HG03432 (cell line): ENCODE results near the gene NCAM1.

Experiments
- ATAC-seq: cut with Tn5 transposase; IDR thresholded peaks from one replicate; pipeline ENCODE4 v1.9.1; 2021; ENCODE audit warnings: mild to moderate bottlenecking, moderate library complexity; ENCODE audit not compliant: unreplicated experiment

Gene NCAM1

GRCh38 chr11:113083571-113083970 lies 122.4 kb downstream of the NCAM1 start:
- no peak for ATAC-seq

DNA sequence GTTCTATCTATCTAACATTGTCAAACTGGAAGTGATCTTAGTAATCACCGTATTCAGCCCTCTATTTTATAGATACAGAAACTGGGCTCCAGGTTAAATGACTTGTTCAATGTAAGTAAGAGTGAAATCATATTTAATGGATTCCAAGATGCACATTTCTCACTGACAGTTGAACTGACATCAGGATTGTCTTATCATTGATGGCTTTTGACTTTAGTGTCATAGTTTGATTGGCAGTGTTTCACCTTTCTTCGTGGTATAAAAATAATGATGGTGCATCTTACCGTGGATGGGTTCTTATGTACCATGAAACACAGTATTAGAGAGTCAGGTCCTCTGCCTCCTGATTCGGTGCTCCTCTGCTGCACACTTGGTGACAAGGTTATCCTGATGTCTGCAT lies 123.1 kb downstream of the NCAM1 start:
- no peak for ATAC-seq

DNA sequence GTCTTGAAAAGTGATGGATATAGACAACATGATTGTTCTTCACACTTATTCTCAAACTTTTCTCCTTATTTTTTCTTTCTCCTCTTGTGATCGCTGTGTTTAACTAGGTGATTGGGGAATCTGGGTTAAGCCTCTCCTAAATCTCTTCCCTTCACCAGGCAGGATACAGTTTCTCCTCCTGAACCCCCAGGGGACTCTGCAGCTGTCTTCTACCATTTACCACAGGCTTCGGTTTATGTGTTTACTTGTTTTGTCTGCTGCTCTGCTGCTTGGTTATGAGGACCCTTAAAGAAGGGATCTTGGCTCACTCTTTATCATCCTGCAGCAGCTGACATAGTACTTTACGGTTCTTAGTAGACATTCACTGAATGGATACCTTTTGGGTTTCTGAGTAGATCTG lies 124.2 kb downstream of the NCAM1 start:
- ATAC-seq, result no peak

DNA sequence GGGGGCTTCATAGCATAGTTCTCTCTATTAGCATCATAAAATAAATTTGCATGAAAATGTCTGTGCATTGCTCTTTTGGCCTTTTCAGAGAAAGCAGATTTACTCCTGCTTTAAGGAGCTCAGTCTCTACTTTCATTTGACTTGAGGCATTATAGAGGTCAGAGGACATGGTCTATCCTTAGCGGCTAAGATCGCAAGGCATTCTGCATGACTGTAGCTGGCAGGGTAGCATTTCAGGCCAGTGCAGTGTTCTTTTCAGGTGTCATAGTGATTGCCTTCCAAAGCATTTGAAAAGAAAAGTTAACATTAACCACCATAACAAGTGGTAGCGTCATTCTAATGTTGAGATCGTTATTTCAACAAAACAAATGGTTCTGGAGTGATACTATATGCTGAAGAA lies 126.5 kb downstream of the NCAM1 start:
- no peak for ATAC-seq

- ATAC-seq, result no peak
These were observed 129.7 kb downstream of the NCAM1 start for GRCh38 chr11:113090716-113091480.

- no peak for ATAC-seq
These were observed 130.2 kb downstream of the NCAM1 start for GRCh38 chr11:113091481-113091780.

DNA sequence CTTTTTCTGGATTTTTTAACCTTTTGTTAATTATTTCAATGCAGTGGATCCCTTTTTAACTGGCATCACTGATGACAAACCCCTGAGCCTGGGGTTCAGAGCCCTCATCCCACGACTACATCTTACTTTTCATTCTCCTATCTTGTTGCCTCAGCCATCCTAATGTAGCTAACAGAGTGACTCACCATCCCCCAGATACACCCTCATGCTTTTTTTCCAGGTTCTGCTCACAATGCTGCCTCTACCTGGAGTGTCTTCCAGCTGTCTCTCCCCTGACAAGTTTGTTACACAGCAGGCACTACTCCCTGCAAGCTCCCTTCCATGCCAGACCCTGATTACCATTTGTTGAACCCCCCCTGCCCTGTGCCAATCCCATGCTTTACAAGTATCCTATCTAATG lies 135.4 kb downstream of the NCAM1 start:
- ATAC-seq, result no peak

- ATAC-seq, result no peak
These were observed 142.9 kb downstream of the NCAM1 start for GRCh38 chr11:113103932-113104690.

DNA sequence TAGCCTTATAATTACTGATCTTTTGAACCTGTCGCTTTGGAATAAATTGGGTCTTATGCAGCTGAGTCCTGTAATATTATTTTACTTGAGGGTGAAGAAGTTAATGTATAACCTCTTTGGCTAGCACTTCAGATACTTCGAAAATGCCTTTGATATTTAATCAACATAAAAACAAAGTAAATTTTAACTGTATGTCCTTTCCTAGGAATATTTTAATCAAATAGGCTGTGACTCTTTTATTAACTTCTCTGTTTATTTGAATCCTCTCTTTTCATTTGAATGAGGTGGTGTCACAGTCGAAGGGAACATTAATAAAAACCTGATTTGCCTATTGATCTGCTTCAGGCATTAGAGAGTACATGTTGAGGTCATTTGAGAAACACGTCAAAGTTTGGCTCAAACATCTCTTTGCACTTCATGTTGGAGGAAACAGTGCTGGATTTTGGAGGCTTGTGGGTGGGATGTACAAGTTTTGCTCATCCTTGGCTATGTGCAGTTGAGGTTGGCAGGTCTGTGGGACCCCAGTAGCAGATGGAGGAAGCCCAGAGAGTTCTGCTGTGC lies 143.6 kb downstream of the NCAM1 start:
- ATAC-seq, result no peak

DNA sequence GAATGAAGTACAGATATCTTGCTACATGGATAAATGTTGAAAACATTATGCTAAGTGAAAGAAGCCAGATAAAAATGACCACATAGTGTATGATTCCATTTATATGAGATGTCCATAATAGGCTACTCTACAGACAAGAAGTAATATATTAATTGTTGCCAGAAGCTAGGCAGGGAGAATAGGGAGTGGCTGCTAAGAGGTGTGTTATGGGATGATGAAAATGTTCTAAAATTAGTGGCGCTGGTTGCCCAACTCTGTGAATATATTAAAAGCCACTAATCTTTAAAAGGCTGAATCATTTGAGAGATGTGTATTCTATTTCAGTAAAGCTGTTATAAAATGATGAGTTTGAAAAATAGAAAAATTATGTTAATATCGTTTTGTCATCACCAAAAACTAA lies 144.4 kb downstream of the NCAM1 start:
- no peak for ATAC-seq

DNA sequence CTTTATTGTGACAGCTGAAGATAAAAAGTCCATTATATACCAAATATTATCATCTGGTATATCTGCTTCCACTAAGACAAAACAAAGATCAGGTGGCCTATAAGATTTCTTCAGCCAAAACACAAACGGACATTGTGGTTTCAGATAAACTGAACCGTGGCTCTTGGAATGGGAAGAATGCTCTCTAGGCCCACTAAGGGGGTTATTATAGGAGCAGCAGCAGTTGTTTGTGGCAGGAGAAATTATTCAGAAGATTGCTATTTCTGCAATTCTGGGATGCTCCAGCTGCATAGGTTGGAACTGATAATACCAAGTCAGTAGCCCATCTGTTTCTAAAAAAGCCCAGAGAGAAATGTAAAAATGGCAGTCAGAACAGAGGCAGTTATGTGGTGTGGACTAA lies 145.3 kb downstream of the NCAM1 start:
- no peak for ATAC-seq

DNA sequence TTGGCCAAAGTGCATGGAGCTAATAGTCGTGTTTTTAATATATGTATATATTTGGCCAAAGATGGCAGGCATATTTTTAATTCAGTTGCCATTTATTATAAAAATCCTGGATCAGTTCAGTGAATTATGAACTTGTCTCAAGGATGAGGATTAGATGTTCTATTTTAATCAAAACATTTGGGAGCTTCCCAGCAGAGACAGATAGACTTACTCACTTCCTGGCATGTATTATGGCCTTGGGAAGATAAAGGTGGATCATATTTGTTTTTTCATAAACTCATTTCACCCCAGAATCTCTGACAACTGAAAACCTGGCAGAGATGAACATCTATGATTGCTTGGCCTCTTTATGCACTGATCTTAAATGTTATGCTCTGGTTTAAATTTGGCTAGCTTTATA lies 148.8 kb downstream of the NCAM1 start:
- ATAC-seq, result no peak

DNA sequence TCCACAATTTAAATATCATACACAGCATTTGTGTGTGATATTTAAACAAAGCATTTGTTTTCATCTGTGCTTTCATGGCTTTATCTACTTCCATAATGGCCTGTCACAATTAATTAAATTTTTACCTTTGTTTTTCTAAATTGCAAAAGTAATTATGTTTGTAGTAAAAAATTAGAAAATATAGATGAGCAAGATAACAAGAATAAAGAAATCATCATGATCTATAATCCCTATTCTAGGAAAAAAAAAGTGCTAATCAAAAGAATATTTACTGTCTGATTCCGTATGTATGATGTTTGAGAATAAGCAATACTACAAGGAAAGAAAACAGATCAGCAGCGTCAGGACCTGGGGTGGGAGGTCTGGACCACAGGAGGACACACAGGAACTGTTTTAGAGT lies 149.9 kb downstream of the NCAM1 start:
- no peak for ATAC-seq

DNA sequence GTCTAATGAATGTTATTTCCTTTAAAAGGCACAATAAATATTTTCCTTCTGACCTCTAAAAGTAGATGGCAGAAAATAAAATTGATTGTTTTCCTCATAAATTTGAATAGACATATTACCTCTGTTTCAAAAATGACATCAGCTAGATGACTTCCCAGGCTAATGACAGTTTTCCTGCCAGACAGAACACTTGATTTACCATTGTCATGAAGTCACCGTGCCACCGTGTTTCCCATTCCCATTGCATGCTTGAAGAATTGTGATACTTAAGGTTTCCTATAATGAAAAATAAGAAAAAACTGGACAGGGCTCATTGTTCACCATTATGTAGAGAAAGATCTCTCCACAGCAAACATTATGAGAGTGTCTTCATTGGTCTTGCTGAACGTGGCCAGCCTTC lies 151.1 kb downstream of the NCAM1 start:
- ATAC-seq, result no peak

- no peak for ATAC-seq
These were observed 152.8 kb downstream of the NCAM1 start for GRCh38 chr11:113113801-113114704.

DNA sequence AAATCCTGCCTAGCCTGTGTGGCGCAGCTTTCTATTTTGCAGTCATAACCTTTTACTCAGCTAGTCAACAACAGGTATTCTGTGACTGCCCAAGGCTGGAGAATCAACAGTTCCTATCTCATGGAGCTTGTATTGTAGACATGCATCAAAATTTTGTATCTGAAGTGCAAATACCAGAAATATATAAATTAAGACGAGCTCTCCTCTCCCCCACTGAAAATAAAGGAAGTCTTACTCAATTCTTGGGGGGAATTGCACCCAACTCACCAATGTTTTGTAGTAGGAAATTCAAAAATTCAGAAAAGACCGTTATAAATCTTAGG lies 153.4 kb downstream of the NCAM1 start:
- ATAC-seq, result no peak

- no peak for ATAC-seq
These were observed 156.9 kb downstream of the NCAM1 start for GRCh38 chr11:113118104-113118503.

DNA sequence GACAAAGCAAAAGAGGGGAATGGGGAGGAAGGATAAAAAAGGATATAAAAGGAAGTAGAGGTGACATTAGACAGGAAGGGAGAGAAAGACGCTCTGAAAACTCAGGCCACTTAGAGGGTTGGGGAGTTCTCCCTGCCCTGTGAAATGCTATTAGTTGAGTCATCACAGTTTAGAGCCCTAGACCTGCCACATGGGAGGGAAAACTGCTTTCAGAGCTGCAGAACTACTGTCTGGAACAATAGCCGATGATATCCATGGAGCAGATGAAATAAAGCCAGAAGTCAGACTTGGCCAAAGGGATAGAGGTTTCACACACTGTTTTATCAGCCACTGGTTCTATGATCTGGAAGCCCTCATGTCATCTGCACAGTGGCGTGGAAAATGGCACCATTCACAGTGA lies 157.9 kb downstream of the NCAM1 start:
- ATAC-seq, result no peak

DNA sequence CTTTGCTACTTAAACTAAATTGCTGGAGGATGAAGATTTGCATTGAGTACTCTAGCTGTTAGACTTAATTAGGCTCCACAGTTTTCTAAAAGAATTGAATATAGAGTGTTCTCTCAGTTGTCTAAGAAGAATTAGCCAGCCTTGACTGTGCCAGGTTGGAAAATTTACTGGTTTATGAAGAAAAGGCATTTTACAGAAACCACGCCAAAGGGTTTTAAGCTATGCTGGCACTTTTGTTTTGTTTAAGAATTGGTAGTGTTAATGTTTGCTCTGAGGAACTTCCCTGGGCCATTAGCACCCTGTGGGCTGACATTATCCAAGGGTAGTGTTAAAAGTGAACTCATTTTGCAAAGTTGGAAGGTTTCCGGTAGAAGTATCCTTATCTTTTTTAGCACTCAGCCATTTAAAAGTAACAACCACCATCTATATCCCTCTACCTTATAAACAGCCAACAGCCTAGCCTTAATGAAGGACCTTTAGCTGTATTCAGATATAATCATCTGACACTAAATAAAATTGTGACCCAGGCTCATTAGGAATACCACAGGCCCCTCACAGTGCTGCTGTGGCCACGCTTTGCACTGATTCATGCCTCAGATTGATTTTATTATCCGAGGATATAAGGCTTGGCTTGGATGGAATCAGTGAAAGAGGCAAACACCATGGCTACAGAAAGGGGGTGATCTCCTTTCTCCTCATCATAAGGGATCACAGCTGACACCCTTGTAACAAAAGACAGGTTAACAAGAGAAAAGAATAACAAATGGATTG lies 158.9 kb downstream of the NCAM1 start:
- no peak for ATAC-seq

GRCh38 chr11:113121746-113122145 lies 160.5 kb downstream of the NCAM1 start:
- no peak for ATAC-seq

DNA sequence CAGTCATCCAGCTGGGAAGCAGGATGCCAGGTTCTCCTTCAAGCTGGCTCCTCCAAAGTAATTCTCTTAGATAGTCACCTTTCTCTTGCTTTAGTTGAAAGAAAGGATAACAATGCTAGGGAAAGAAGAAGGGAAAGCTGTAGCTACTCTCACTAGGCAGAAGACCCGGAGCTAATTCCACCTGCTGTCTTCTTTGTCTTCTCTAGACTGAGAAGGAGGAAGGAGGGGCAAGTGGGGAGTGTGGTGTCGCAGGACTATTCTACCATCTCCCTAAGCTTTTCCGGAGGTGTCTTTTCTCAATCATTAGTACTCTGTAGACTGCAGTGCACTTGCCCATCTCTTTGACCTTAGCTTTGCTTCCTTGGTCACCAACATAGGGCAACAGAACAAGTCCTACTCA lies 162.8 kb downstream of the NCAM1 start:
- no peak for ATAC-seq
